WTC11 (cell line): ENCODE measurements around the gene MRPL44. TPM values are rescaled to one million over a fixed set of nuclear protein-coding genes. Genes with fewer than 3 reads are reported as not detected.

Experiments used
- ATF3 ChIP-seq: sonication (generic); formaldehyde crosslinking; conservative IDR thresholded peaks from 2 replicates; pipeline ENCODE4 v1.8.1; 2022; ENCODE audit warnings: mild to moderate bottlenecking, missing genetic modification reagents
- E2F4 ChIP-seq: sonication (generic); formaldehyde crosslinking; IDR thresholded peaks from 2 replicates; pipeline ENCODE4 v1.8.1; 2022; ENCODE audit warnings: low read depth, mild to moderate bottlenecking, moderate library complexity, missing genetic modification reagents, borderline replicate concordance
- FOXK1 ChIP-seq: sonication (generic); formaldehyde crosslinking; IDR thresholded peaks from 2 replicates; pipeline ENCODE4 v1.8.0; 2022; ENCODE audit warnings: mild to moderate bottlenecking, moderate library complexity, missing genetic modification reagents
- HMGA2 ChIP-seq: fragments of 250-450 bp; sonication (Bioruptor Pico); IDR thresholded peaks from 2 replicates; pipeline ENCODE4 v1.4.0; 2021; ENCODE audit warnings: mild to moderate bottlenecking, moderate library complexity
- IRF2 ChIP-seq: sonication (generic); formaldehyde crosslinking; IDR thresholded peaks from 2 replicates; pipeline ENCODE4 v1.8.0; 2022; ENCODE audit warnings: low read depth, missing genetic modification reagents, borderline replicate concordance
- JAZF1 ChIP-seq: fragments of 250-450 bp; sonication (Bioruptor Pico); IDR thresholded peaks from 2 replicates; pipeline ENCODE4 v1.9.0; 2021; ENCODE audit warnings: moderate library complexity, mild to moderate bottlenecking, inconsistent platforms
- KAT7 ChIP-seq: sonication (generic); formaldehyde crosslinking; IDR thresholded peaks from 2 replicates; pipeline ENCODE4 v1.8.1; 2023; ENCODE audit warnings: missing genetic modification reagents, mild to moderate bottlenecking, borderline replicate concordance
- NR2C2 ChIP-seq: sonication (generic); formaldehyde crosslinking; IDR thresholded peaks from 2 replicates; pipeline ENCODE4 v1.8.0; 2022; ENCODE audit warnings: mild to moderate bottlenecking, missing genetic modification reagents
- NR3C1 ChIP-seq: sonication (generic); formaldehyde crosslinking; conservative IDR thresholded peaks from 2 replicates; pipeline ENCODE4 v1.8.1; 2023; ENCODE audit warnings: low read depth, mild to moderate bottlenecking, missing genetic modification reagents
- PRDM15 ChIP-seq: sonication (generic); formaldehyde crosslinking; IDR thresholded peaks from 2 replicates; pipeline ENCODE4 v1.8.0; 2022; ENCODE audit warnings: missing genetic modification reagents
- PRRX2 ChIP-seq: fragments of 250-450 bp; sonication (Bioruptor Pico); IDR thresholded peaks from 2 replicates; pipeline ENCODE4 v1.8.0; 2021; ENCODE audit warnings: mild to moderate bottlenecking
- RELA ChIP-seq: sonication (generic); formaldehyde crosslinking; IDR thresholded peaks from 2 replicates; pipeline ENCODE4 v1.8.1; 2022; ENCODE audit warnings: missing genetic modification reagents, mild to moderate bottlenecking, borderline replicate concordance
- SMAD3 ChIP-seq: sonication (generic); formaldehyde crosslinking; IDR thresholded peaks from 2 replicates; pipeline ENCODE4 v1.8.0; 2022; ENCODE audit warnings: missing genetic modification reagents, mild to moderate bottlenecking, borderline replicate concordance
- SMAD4 ChIP-seq: sonication (generic); formaldehyde crosslinking; IDR thresholded peaks from 2 replicates; pipeline ENCODE4 v1.8.0; 2022; ENCODE audit warnings: mild to moderate bottlenecking, missing genetic modification reagents
- STAT6 ChIP-seq: sonication (generic); formaldehyde crosslinking; conservative IDR thresholded peaks from 2 replicates; pipeline ENCODE4 v1.8.1; 2023; ENCODE audit warnings: mild to moderate bottlenecking, low read depth, missing genetic modification reagents, moderate library complexity
- ZBTB21 ChIP-seq: sonication (generic); formaldehyde crosslinking; IDR thresholded peaks from 2 replicates; pipeline ENCODE4 v1.8.1; 2023; ENCODE audit warnings: mild to moderate bottlenecking, missing genetic modification reagents, borderline replicate concordance
- ZMAT4 ChIP-seq: fragments of 250-450 bp; sonication (Bioruptor Pico); IDR thresholded peaks from 2 replicates; pipeline ENCODE4 v1.9.0; 2021; ENCODE audit warnings: mild to moderate bottlenecking
- ZNF219 ChIP-seq: sonication (generic); formaldehyde crosslinking; IDR thresholded peaks from 2 replicates; pipeline ENCODE4 v1.8.0; 2023; ENCODE audit warnings: missing genetic modification reagents, mild to moderate bottlenecking, borderline replicate concordance
- ZNF281 ChIP-seq: sonication (generic); formaldehyde crosslinking; IDR thresholded peaks from 2 replicates; pipeline ENCODE4 v1.8.0; 2023; ENCODE audit warnings: mild to moderate bottlenecking, missing genetic modification reagents
- total RNA-seq: library from RNA; stranded (reverse); gene quantifications from 3 replicates; pipeline ENCODE4 v1.2.3, GENCODE V29; 2021
- TF ChIP-seq, protein P1 (sequence below): sonication (generic); formaldehyde crosslinking; IDR thresholded peaks from 2 replicates; pipeline ENCODE4 v1.8.1; 2023; ENCODE audit warnings: mild to moderate bottlenecking, missing genetic modification reagents, moderate library complexity
- TF ChIP-seq, protein P2 (sequence below): sonication (generic); formaldehyde crosslinking; IDR thresholded peaks from 2 replicates; pipeline ENCODE4 v1.8.1; 2023; ENCODE audit warnings: mild to moderate bottlenecking, missing genetic modification reagents
- TF ChIP-seq, protein P3 (sequence below): sonication (generic); formaldehyde crosslinking; IDR thresholded peaks from 2 replicates; pipeline ENCODE4 v1.8.1; 2022; ENCODE audit warnings: missing genetic modification reagents, borderline replicate concordance

MRPL44 gene
- total RNA-seq, 1 experiment from 2014 or later, result 55.3 TPM

GRCh38 chr2:223944703-223945531, 12.3 kb upstream of the MRPL44 start, which contains the start of gene WDFY1 (continued):
- peak; percentile 92; the same call in 1 of the 2 replicates for TF ChIP-seq ZBTB21 (CRISPR knock-in tag)
- TF ChIP-seq IRF2, result 0 out of 2 replicates have a peak, but pooled peaks have one; percentile 16
- TF ChIP-seq KAT7 (CRISPR knock-in tag), result peak; percentile 98; the same call in 1 of the 2 replicates
- TF ChIP-seq STAT6, result no peak
- TF ChIP-seq, protein P1, sequence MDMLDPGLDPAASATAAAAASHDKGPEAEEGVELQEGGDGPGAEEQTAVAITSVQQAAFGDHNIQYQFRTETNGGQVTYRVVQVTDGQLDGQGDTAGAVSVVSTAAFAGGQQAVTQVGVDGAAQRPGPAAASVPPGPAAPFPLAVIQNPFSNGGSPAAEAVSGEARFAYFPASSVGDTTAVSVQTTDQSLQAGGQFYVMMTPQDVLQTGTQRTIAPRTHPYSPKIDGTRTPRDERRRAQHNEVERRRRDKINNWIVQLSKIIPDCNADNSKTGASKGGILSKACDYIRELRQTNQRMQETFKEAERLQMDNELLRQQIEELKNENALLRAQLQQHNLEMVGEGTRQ (CRISPR knock-in tag), result peak; percentile 91
- TF ChIP-seq RELA, result 0 out of 2 replicates have a peak, but pooled peaks have one; percentile 42
- TF ChIP-seq NR2C2 (CRISPR knock-in tag), result no peak
- TF ChIP-seq, protein P2, sequence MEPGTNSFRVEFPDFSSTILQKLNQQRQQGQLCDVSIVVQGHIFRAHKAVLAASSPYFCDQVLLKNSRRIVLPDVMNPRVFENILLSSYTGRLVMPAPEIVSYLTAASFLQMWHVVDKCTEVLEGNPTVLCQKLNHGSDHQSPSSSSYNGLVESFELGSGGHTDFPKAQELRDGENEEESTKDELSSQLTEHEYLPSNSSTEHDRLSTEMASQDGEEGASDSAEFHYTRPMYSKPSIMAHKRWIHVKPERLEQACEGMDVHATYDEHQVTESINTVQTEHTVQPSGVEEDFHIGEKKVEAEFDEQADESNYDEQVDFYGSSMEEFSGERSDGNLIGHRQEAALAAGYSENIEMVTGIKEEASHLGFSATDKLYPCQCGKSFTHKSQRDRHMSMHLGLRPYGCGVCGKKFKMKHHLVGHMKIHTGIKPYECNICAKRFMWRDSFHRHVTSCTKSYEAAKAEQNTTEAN (CRISPR knock-in tag), result peak; percentile 81
- no peak for TF ChIP-seq SMAD4 (CRISPR knock-in tag)
- no peak for TF ChIP-seq ZMAT4 (CRISPR knock-in tag)
- no peak for TF ChIP-seq HMGA2 (CRISPR knock-in tag)
- peak; percentile 83 for TF ChIP-seq PRDM15 (CRISPR knock-in tag)
- TF ChIP-seq ZNF281, result no peak
- TF ChIP-seq NR3C1 (CRISPR knock-in tag), result peak; percentile 80; the same call in 1 of the 2 replicates
- TF ChIP-seq, protein P3, sequence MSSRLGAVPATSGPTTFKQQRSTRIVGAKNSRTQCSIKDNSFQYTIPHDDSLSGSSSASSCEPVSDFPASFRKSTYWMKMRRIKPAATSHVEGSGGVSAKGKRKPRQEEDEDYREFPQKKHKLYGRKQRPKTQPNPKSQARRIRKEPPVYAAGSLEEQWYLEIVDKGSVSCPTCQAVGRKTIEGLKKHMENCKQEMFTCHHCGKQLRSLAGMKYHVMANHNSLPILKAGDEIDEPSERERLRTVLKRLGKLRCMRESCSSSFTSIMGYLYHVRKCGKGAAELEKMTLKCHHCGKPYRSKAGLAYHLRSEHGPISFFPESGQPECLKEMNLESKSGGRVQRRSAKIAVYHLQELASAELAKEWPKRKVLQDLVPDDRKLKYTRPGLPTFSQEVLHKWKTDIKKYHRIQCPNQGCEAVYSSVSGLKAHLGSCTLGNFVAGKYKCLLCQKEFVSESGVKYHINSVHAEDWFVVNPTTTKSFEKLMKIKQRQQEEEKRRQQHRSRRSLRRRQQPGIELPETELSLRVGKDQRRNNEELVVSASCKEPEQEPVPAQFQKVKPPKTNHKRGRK (CRISPR knock-in tag), result no peak
- 0 out of 2 replicates have a peak, but pooled peaks have one; percentile 29 for TF ChIP-seq PRRX2 (CRISPR knock-in tag)
- TF ChIP-seq E2F4 (CRISPR knock-in tag), result no peak; the same call in 1 of the 2 replicates
- peak; percentile 78; the same call in 1 of the 2 replicates for TF ChIP-seq SMAD3 (CRISPR knock-in tag)
- no peak for TF ChIP-seq JAZF1
- TF ChIP-seq ZNF219, result peak; percentile 53
- TF ChIP-seq ATF3 (CRISPR knock-in tag), result no peak
- peak; percentile 90 for TF ChIP-seq FOXK1 (CRISPR knock-in tag)
